HG03439 (cell line): ENCODE measurements around the gene GOLGA6L7.
"Not testable (repeated sequence)": the region's sequence is repeated elsewhere in the genome, so short reads cannot be mapped to it uniquely, and the experiment has no call there.

Source experiments
- ATAC-seq: cut with Tn5 transposase; IDR thresholded peaks from one replicate; pipeline ENCODE4 v1.9.1; 2021; ENCODE audit warnings: mild to moderate bottlenecking, moderate library complexity; ENCODE audit not compliant: unreplicated experiment

Gene GOLGA6L7

DNA sequence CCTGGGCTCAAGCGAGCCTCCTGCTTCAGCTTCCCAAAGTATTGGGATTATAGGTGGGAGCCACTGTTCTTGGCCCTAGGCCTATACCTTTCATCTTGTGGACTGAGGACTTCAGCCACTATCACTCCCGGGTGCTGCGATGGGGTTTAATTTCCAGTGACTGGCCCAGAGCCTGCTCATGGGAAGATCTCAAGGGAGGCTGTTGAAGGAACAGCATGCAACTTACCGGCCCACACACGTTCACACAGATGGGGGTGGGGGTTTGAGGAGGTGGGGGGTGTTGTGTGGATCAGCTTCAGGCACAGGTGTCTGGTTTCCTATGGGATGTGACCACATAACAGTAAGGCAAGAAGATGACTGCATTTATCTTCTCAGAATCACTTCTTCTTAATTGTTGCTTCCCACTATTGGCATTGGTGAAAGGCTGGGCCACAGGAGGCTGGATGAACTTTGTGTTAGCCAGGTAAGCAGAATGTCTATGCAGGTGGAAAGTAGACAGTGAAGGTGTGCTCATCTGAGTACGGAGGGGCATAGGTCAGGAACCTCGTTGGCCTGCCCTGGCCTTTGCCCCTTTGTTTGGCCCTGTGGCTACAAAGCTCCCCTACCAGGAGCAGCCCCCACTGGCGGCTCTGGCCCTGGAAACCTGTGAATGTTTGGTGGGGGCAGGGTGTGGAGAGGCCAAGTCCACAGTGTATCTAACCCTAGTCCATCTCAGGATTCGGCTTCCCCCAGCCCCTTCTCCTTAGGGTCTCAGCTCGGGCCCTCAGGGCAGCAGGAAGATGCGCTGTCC, 35.9 kb upstream of the GOLGA6L7 start:
- no peak for ATAC-seq

DNA sequence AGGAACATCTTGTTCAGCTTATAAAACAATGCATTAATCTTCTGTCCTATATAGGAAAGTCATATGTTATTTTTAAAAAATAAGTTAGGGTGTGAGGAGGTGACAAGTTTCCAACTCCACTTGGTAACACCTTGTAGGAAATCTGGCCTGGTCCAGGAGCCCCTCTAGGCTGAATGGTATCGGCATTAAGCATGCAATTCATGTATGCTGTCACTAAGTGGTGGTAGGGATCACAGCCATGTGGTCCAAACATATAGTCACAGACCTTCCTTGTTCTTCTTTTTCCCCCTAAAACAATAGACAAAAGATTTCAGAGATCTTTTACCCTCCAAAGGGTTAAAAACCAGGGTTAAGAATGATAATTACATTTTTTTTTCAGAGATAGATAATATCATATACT, 33.2 kb upstream of the GOLGA6L7 start:
- ATAC-seq, result no peak

- no peak for ATAC-seq
Observed at GRCh38 chr15:28881170-28881569, 32.7 kb upstream of the GOLGA6L7 start.

- ATAC-seq, result no peak
Observed at GRCh38 chr15:28880680-28881079, 32.2 kb upstream of the GOLGA6L7 start.

GRCh38 chr15:28879551-28879950, 31.1 kb upstream of the GOLGA6L7 start:
- ATAC-seq, result no peak

- ATAC-seq, result no peak
Observed at GRCh38 chr15:28878209-28878608, 29.8 kb upstream of the GOLGA6L7 start.

GRCh38 chr15:28876845-28877185, 28.4 kb upstream of the GOLGA6L7 start:
- no peak for ATAC-seq

DNA sequence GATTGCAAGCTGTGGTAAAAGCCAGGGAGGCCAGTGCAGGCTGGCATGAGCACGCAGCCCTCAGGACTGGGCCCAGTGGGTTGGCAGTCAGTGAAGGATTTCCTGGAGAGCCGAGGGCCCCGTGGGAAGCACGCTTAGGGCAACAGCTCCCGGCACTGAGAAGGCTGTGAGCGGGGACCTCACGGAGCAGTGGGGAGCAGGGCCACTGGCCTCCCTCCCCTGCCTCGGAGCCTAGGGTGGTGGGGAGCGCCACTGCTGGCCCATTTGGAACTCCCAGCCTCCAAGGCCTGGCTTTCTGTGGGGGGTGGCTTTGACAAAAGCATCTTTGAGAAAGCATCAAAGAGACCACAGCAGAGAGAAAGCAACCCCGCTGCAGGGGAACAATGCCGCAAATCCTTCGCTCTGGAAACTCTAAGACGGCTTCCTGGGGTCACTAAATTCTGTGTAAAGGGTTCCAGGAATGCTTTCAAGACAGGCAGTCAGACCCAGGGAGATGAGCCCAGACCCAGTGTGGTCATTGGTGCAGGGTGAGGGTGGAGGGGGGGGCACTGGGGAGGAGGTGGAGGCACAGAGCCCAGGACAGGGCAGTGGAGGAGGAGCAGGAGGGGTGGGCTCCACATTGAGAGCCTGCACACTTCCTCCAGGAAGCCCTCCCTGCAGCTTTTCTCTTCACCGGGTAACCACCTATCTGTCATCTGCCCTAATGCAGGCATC, 27.8 kb upstream of the GOLGA6L7 start:
- ATAC-seq, result no peak

GRCh38 chr15:28875461-28876000, 27.1 kb upstream of the GOLGA6L7 start:
- ATAC-seq, result no peak

DNA sequence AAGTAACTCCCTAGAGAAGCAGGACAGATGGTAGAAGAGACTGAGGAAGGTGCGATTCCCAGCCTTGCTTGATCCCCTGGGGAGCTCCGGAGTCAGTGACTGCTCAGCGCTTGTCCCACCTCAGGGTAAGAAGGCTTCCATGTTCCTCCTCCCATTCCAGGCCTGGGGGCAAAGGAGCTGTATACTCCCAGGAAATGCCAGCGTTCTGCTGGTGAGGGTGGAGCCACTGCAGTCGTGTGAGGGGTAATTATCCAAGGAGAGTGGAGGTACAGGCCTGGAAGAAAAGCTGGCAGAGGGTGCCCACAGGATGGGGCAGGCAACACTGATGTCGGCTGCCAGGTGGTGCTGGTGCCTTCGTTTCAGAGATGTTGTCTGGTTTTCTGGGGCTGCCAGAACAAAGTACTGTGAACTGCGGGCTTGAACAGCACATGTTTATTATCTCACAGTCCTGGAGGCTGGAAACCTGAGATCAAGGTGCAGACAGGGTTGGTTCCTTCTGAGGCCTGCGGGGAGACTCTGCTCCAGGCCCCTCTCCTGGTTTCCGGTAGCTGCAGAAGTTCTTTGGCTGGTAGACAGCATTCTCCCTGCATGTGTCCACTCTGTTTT, 25.2 kb upstream of the GOLGA6L7 start:
- no peak for ATAC-seq

DNA sequence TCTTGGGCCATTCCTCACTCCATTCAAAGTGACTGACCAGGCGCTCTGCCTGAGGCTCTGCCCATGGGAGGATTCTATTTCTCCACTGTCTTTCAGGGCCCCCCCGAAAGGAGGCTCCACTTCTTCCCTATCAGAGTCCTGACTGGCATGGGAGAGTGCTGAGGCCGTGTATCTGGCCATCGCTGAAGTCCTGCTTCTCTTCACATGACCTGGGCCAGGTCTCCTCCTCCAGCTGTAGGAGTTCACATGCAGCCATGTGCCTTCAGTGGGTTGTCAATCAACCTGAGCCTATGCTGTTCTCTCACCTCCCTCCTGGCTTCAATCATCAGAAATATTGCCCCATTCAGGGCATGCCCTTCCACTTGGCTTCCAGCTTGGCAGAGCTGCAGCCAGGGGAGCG, 24.6 kb upstream of the GOLGA6L7 start:
- ATAC-seq, result no peak

DNA sequence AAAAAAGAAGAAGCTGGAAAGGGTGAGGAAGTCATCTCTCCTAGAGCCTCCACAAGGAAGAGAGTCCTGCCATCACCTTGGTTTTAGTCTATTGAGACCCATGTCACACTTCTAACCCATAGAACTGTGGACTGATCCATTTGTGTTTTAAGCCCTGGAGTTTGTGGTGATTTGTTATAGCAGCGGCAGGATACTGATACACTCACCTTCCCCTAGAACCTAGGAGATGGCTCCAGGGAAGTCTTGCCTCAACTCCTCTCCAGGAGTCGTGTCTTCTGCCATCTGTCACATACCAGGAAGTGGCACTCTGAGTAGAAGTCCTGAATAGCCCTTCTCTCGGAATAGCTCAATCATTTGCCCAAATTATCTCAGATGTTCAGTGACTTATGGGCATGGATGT, 22.7 kb upstream of the GOLGA6L7 start:
- no peak for ATAC-seq

GRCh38 chr15:28868744-28869345, 20.4 kb upstream of the GOLGA6L7 start:
- ATAC-seq, result no peak

- not testable (repeated sequence) for ATAC-seq
Observed at GRCh38 chr15:28861589-28862293, 13.3 kb upstream of the GOLGA6L7 start.

DNA sequence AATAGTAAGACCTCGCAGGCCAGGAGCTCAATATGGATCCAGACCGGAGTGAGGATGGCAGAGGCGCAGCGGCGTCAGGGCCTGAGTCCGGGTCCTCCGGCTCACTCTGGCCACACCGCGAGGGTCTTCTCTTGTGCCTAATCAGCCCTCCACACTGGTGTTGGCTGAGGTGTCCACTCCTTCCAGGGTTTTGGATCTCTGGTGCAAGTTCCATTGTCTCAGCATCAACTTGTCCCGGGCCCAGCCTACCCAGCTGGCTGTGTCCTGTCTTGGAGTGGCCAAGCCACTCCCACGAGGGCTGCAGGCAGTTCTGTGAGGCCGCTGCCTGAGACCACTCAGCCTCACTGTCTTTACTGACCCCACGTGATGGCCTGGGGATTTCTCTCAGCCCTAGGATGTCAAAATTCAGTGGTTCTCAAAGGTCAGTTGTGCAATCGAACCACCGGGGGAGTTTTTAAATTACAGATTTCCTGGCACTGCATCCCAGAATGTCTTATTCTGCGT, 12.6 kb upstream of the GOLGA6L7 start:
- no peak for ATAC-seq

- not testable (repeated sequence) for ATAC-seq
Observed at GRCh38 chr15:28854578-28854977, 6.1 kb upstream of the GOLGA6L7 start.

DNA sequence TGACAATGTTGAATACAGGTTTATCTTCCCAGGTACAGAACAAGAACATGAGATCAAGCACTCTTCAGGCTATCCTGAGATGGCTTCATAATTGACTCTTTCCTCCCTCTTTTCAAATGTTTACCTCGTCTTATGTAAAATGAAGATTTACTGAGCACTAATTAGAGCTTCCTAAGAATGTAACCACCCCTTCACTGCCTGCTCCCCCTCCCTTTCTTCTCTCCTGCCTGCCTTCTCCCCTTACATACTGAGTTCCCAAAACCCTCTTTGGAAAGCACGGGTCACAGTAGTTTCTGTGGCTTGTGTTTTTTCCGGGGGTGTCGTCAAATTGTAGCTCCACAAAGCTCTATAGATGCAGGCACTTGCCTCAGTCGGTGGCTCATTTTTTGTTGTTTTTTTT, 5.2 kb upstream of the GOLGA6L7 start:
- ATAC-seq, result not testable (repeated sequence)

DNA sequence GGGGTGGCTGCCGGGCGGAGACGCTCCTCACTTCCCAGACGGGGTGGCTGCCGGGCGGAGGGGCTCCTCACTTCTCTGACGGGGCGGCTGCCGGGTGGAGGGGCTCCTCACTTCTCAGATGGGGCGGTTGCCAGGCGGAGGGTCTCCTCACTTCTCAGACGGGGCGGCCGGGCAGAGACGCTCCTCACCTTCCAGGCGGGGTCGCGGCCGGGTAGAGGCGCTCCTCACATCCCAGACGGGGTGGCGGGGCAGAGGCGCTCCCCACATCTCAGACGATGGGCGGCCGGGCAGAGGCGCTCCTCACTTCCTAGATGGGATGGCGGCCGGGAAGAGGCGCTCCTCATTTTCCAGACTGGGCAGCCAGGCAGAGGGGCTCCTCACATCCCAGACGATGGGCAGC, 1.3 kb upstream of the GOLGA6L7 start:
- ATAC-seq, result not testable (repeated sequence)

DNA sequence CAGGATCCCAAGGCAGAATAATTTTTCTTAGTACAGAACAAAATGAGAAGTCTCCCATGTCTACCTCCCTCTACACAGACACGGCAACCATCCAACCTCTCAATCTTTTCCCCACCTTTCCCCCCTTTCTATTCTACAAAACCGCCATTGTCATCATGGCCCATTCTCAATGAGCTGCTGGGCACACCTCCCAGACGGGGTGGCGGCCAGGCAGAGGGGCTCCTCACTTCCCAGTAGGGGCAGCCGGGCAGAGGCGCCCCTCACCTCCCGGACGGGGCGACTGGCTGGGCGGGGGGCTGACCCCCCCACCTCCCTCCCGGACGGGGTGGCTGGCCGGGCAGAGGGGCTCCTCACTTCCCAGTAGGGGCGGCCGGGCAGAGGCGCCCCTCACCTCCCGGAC, 827 bp upstream of the GOLGA6L7 start:
- ATAC-seq, result not testable (repeated sequence)

GRCh38 chr15:28847959-28848358, 485 bp downstream of the GOLGA6L7 start:
- ATAC-seq, result not testable (repeated sequence)
